Measurements from ENCODE around the gene CNNM4.

DNA sequence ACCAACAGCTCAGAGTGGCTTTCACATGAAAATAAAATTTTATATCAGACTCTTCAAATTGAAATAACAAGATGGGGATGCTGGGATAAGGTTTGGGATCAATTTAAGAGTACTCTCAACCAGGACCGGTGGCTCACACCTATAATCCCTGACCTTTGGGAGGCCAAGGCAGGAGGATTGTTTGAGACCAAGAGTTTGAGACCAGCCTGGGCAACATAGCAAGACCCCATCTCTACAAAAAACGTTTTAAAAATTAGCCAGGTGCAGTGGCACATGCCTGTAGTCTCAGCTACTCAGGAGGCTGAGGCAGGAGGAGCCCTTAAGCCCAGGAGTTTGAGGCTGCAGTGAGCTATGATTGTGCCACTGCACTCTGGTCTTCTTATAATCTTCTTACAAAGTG, 23.5 kb upstream of the CNNM4 start:
- TF ChIP-seq MAX (IDR thresholded peaks at IDR 0.05): no peak
- TF ChIP-seq CTCF (IDR thresholded peaks at IDR 0.05; ENCODE audit: low read depth, low read length, missing input control): no peak
